Fibroblast of mammary gland (primary cell): ENCODE measurements around the gene BAZ1A.

Experiments
- DNase-seq: peaks from one replicate; pipeline ENCODE4 v3.0.0-alpha.2; 2010; ENCODE audit warnings: low read depth
- H3K4me3 ChIP-seq: 2 replicates; pipeline ENCODE4 v1.5.1; 2011; ENCODE audit warnings: low read depth, mild to moderate bottlenecking, low read length, moderate library complexity; ENCODE audit not compliant: control insufficient read depth
- TF ChIP-seq, protein P1 (sequence below): conservative IDR thresholded peaks from 2 replicates; pipeline ENCODE4 v1.5.1; 2011; ENCODE audit warnings: low read depth, low read length, inconsistent platforms; ENCODE audit not compliant: control insufficient read depth, insufficient read depth

The BAZ1A gene, protein sequence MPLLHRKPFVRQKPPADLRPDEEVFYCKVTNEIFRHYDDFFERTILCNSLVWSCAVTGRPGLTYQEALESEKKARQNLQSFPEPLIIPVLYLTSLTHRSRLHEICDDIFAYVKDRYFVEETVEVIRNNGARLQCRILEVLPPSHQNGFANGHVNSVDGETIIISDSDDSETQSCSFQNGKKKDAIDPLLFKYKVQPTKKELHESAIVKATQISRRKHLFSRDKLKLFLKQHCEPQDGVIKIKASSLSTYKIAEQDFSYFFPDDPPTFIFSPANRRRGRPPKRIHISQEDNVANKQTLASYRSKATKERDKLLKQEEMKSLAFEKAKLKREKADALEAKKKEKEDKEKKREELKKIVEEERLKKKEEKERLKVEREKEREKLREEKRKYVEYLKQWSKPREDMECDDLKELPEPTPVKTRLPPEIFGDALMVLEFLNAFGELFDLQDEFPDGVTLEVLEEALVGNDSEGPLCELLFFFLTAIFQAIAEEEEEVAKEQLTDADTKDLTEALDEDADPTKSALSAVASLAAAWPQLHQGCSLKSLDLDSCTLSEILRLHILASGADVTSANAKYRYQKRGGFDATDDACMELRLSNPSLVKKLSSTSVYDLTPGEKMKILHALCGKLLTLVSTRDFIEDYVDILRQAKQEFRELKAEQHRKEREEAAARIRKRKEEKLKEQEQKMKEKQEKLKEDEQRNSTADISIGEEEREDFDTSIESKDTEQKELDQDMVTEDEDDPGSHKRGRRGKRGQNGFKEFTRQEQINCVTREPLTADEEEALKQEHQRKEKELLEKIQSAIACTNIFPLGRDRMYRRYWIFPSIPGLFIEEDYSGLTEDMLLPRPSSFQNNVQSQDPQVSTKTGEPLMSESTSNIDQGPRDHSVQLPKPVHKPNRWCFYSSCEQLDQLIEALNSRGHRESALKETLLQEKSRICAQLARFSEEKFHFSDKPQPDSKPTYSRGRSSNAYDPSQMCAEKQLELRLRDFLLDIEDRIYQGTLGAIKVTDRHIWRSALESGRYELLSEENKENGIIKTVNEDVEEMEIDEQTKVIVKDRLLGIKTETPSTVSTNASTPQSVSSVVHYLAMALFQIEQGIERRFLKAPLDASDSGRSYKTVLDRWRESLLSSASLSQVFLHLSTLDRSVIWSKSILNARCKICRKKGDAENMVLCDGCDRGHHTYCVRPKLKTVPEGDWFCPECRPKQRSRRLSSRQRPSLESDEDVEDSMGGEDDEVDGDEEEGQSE (N-terminal part only)

DNA sequence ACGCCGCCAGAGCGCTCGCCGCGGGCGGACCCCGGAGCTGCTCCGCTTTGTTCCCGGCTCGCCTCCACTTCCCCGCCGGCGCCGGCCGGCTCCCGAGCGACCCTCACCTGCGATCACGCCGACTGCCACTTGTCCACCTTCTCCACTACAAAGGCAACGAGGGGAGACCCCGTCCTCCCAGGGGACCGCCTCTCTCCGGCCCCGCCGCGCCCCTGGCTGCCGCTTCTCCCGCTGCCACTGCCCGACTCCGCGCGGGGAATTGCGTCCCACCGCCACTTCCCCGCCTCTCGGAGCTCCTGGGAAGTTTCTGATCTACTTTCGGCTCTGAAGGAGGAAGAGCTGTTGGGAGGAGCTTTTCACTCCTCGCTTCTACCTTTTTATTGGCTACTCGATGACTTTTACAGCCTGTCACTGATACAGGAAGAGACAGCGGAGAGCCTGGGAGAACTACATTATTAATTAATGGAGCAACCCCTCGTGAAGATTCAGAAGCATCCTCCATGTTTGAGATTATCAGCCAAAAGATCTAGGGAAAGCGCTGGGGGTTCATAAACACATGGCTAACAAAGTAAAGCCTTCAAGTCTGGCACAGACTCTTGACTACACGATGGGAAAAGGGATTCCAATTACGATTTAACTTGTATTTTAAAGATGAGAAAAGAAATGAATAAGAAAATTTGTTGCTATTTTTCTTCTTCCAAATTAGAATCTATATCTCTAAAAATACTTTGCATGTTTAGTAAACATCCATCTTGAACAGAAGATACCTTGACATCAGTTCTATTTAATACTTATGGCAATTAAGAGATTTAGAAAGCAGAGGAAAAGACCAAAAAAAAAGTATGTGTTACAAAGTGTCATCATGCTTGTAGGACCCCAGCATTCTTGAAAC lies at the start of gene BAZ1A:
Gene BAZ1A, minus strand, starts transcription at position 330 of the 892 bp plus-strand sequence. CDS start 756 bp downstream, outside the sequence.
- TF ChIP-seq, protein P1, sequence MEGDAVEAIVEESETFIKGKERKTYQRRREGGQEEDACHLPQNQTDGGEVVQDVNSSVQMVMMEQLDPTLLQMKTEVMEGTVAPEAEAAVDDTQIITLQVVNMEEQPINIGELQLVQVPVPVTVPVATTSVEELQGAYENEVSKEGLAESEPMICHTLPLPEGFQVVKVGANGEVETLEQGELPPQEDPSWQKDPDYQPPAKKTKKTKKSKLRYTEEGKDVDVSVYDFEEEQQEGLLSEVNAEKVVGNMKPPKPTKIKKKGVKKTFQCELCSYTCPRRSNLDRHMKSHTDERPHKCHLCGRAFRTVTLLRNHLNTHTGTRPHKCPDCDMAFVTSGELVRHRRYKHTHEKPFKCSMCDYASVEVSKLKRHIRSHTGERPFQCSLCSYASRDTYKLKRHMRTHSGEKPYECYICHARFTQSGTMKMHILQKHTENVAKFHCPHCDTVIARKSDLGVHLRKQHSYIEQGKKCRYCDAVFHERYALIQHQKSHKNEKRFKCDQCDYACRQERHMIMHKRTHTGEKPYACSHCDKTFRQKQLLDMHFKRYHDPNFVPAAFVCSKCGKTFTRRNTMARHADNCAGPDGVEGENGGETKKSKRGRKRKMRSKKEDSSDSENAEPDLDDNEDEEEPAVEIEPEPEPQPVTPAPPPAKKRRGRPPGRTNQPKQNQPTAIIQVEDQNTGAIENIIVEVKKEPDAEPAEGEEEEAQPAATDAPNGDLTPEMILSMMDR = no peak
- DNase-seq = peak; percentile 94
- peak within 1 kb of the TSS; percentile 73 for H3K4me3 ChIP-seq

DNA sequence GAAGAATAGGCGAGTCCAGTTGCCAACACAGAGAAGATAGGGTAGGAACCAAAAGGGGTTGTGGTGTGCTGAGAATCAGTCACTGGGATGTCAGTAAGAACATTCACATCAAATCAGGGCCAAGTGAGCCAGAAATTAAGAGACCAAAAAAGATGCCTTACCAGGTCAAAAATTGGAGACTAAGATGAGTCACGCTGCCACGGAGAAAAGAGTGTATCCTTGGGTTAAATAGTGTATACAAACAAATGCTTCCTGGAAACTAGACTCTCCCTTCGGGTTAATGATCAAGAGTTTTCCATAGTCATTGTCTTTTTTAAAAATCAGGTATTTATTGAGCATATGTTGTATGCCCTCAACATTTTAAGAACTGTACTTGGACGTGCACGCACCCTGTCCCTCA lies 45.2 kb upstream of the BAZ1A start:
- TF ChIP-seq, protein P1 = no peak
- no peak overlapping the region for H3K4me3 ChIP-seq
- no peak for DNase-seq

DNA sequence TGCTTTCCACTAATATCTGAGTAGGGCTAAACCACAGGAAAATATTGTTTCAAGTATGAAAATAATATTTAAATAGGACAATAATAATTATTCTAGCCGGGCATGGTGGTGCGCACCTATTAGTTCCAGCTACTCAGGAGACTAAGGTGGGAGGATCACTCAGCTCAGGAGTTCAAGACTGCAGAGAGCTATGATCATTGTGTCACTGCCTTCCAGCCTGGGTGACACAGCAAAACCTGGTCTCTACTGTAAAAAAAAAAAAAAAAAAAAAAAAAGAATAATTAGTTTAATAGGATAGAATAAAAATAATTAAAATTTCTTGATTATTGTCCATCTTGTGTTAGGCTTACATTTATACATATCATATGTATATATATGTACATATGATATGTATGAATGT lies 38.5 kb upstream of the BAZ1A start:
- no peak overlapping the region for H3K4me3 ChIP-seq
- no peak for DNase-seq
- TF ChIP-seq, protein P1 = no peak

DNA sequence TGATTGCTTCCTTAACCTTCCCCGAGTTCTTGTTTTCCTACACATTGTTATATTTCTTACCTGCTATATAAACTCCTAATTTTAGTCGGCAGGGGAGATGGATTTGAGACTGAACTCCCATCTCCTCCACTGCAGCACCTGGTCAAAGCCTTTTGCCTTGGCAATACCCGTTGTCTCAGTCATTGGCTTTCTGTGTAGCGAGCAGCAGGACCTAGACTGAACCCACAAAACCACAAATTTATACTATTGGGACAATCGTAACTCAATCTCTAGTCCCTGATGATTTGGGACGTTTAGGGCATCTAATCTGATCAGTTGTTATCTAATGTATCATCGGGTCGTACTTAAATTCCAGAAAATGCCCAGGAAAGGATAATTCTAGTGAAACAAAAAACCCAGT lies 37.8 kb upstream of the BAZ1A start:
- no peak for DNase-seq
- H3K4me3 ChIP-seq = no peak overlapping the region
- TF ChIP-seq, protein P1 = no peak

DNA sequence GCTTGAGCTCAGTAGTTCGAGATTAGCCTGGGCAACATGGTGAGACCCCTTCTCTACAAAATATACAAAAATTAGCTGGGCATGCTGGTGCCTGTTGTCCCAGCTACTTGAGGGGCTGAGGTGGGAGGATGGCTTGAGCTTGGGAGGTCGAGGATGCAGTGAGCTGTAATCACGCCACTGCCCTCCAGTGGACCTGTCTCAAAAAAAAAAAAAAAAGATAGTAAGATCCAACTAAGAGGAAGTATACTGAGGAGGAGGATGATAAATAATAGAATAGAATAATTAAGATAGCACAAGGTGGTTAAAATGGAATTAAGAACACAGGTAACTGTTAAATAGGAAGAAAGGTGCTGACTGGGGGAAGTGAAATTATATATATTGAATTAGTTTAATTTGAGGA lies 37.0 kb upstream of the BAZ1A start:
- H3K4me3 ChIP-seq = no peak overlapping the region
- TF ChIP-seq, protein P1 = no peak
- peak; percentile 12 for DNase-seq
